Natural killer cell (primary cell): ENCODE data around the gene GNG2. TPM values are rescaled to one million over a fixed set of nuclear protein-coding genes. Genes with fewer than 3 reads are reported as not detected.

Experiments
- ATAC-seq, 3 donors: fragments of 150-1000 bp in 2 of 3; fragments of 200-7000 bp in 1 of 3; cut with Tn5 transposase; 1 replicate in 1 of 3; 2 replicates in 2 of 3; pipeline ENCODE4 v1.10.0; 2021; ENCODE audit warnings: mild to moderate bottlenecking in 2 of 3, moderate library complexity in 2 of 3
- DNase-seq, 2 donors: peaks; one replicate each; pipeline versions ENCODE4 v3.0.0 to v3.0.0-alpha.2; 2013 to 2021; ENCODE audit warnings: mixed read lengths in 1 of 2
- H3K27ac ChIP-seq: one replicate; pipeline ENCODE4 v1.5.1; 2013; ENCODE audit warnings: mild to moderate bottlenecking, low read length
- H3K27me3 ChIP-seq: one replicate; pipeline ENCODE4 v1.6.1; 2013; ENCODE audit warnings: low read length; ENCODE audit not compliant: control insufficient read depth, insufficient read depth
- H3K36me3 ChIP-seq: one replicate; pipeline ENCODE4 v1.6.1; 2013; ENCODE audit warnings: low read length; ENCODE audit not compliant: control insufficient read depth, insufficient read depth
- H3K4me1 ChIP-seq: one replicate; pipeline ENCODE4 v1.6.1; 2013; ENCODE audit warnings: low read length; ENCODE audit not compliant: control insufficient read depth, insufficient read depth
- H3K4me3 ChIP-seq: one replicate; pipeline ENCODE4 v1.5.1; 2013; ENCODE audit warnings: low read length
- H3K9me3 ChIP-seq: one replicate; pipeline ENCODE4 v1.6.1; 2013; ENCODE audit warnings: low read length; ENCODE audit not compliant: control insufficient read depth, insufficient read depth
- H3K27ac Mint-ChIP-seq, 2 donors: one replicate each; pipeline ENCODE4 v1.8.0; 2022; ENCODE audit warnings: mild to moderate bottlenecking in 2 of 2, mixed read lengths in 2 of 2, moderate library complexity in 1 of 2
- H3K27me3 Mint-ChIP-seq, 2 donors: one replicate each; pipeline ENCODE4 v1.8.0; 2022; ENCODE audit warnings: low read depth in 2 of 2, mixed read lengths in 2 of 2
- H3K36me3 Mint-ChIP-seq: one replicate; pipeline ENCODE4 v1.8.0; 2022; ENCODE audit warnings: mixed read lengths
- H3K4me1 Mint-ChIP-seq, 2 donors: one replicate each; pipeline ENCODE4 v1.8.0; 2022; ENCODE audit warnings: mixed read lengths in 2 of 2
- H3K4me3 Mint-ChIP-seq: one replicate; pipeline ENCODE4 v1.8.0; 2022; ENCODE audit warnings: mild to moderate bottlenecking, moderate library complexity, mixed read lengths
- H3K9me3 Mint-ChIP-seq, 2 donors: one replicate each; pipeline ENCODE4 v1.8.0; 2022; ENCODE audit warnings: mixed read lengths in 2 of 2
- CTCF ChIP-seq: fragments of 200-600 bp; IDR thresholded peaks from one replicate; pipeline ENCODE4 v1.8.0; 2022; ENCODE audit warnings: antibody characterized with exemption
- WGBS: methylation state at CpG from one replicate; pipeline ENCODE4 v1.1.7; 2013; ENCODE audit warnings: missing lambda C conversion rate; ENCODE audit not compliant: insufficient coverage; 5-methylcytosine and 5-hydroxymethylcytosine counted together
- intact Hi-C: fragments of 100-400 bp; cut with micrococcal nuclease; formaldehyde crosslinking; loops from one replicate; pipeline ENCODE4 v1.14.2; 2022
- total RNA-seq, 4 donors: library from RNA; stranded (reverse); fragments of 120-200 nt in 1 of 4; gene quantifications; one replicate each; pipeline versions ENCODE4 v1.2.3 to v1.2.4, GENCODE V29; 2013 to 2022

Gene GNG2
- total RNA-seq, 3 donors from 2014 or later (not counting 1 experiment from before 2014, with no cell fraction given) = 552 to 653 (median 582) TPM

GRCh38 chr14:51921026-51921425 is 60.6 kb downstream of the GNG2 start:
- H3K36me3 Mint-ChIP-seq = peaks cover 6% of the 10 kb centered on the region
- WGBS = 100% methylated on average over 2 of the region's 3 CpGs
- H3K27me3 Mint-ChIP-seq = no peaks in the 10 kb centered on the region
- TF ChIP-seq CTCF = no peak
- no peak overlapping the region for H3K4me3 Mint-ChIP-seq
- Histone ChIP-seq H3K27ac (no peak overlapping the region), H3K36me3 (peaks cover 6% of the 10 kb centered on the region), H3K4me3 (no peak overlapping the region), H3K4me1 (peaks cover 15% of the 10 kb centered on the region), H3K9me3 (no peaks in the 10 kb centered on the region), H3K27me3 (no peaks in the 10 kb centered on the region)
- DNase-seq (no peak), ATAC-seq (no peak)
- peak overlapping the region; percentile 89 to 94 for H3K27ac Mint-ChIP-seq
- H3K9me3 Mint-ChIP-seq = no peaks in the 10 kb centered on the region
- intact Hi-C loops = no loop called here
- H3K4me1 Mint-ChIP-seq = peaks cover 73 to 77% of the 10 kb centered on the region in 2 donors

DNA sequence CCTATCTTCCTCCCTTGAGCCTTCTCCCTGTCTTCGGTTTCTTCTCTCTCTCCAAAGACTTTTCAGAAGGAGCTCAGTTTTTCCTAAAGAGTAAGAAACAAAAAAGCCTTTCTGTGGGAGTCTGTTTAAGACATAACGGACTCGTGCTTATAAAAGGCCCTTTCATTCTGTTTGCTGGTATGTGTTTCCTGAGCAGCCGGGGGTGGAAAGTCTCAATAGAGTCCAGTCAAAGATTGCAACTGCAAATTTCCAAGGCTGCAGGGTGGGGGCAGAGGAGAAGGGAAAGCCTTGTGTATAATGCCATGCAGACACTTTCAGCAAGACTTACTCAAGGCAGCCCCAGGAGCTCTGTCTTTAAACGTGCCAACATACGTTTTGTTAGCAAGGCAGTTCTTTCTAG is 62.2 kb downstream of the GNG2 start:
- intact Hi-C loops = no loop called here
- peak overlapping the region; percentile 80 for H3K4me3 Mint-ChIP-seq
- peak; percentile 20 to 35 (median 28) for ATAC-seq

DNA sequence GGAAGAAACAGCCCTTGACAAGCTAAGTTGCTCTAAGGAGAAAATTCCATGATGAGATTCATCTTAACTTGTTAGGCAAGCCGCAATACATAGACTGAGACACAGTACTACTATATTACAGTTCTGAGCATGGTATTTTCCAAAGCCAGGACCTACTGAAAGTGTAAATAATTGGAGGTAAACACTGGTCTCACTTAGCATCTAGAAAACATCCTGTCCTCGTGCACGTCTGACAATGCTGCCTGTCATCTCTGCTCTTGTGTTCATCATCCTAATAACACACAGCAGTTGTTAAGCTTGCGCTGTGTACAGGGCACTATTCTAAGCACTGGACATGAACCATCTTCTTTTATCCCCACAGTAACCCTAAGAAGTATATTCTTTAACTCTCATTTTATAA is 64.2 kb downstream of the GNG2 start:
- peaks cover 74 to 76% of the 10 kb centered on the region in 2 donors for H3K4me1 Mint-ChIP-seq
- peak overlapping the region; percentile 5 for H3K4me3 Mint-ChIP-seq
- DNase-seq = no peak
- Histone ChIP-seq H3K4me1 (peaks cover 22% of the 10 kb centered on the region), H3K27me3 (no peaks in the 10 kb centered on the region), H3K4me3 (no peak overlapping the region), H3K36me3 (peaks cover 8% of the 10 kb centered on the region), H3K27ac (no peak overlapping the region), H3K9me3 (no peaks in the 10 kb centered on the region)
- H3K27ac Mint-ChIP-seq = peak overlapping the region; percentile 93 to 94
- WGBS = 78% methylated on average over 4 of the region's 4 CpGs
- no peaks in the 10 kb centered on the region for H3K27me3 Mint-ChIP-seq
- TF ChIP-seq CTCF = no peak
- no peaks in the 10 kb centered on the region for H3K36me3 Mint-ChIP-seq
- intact Hi-C loops = no loop called here
- no peaks in the 10 kb centered on the region for H3K9me3 Mint-ChIP-seq
- ATAC-seq = peak; percentile 19 to 75 (median 37)

More for the DNA sequence above, 62.2 kb downstream of the GNG2 start:
- no peaks in the 10 kb centered on the region for H3K9me3 Mint-ChIP-seq
- no peaks in the 10 kb centered on the region for H3K36me3 Mint-ChIP-seq
- peaks cover 72 to 73% of the 10 kb centered on the region in 2 donors for H3K4me1 Mint-ChIP-seq
- Histone ChIP-seq H3K9me3 (no peaks in the 10 kb centered on the region), H3K36me3 (peaks cover 4% of the 10 kb centered on the region), H3K4me3 (no peak overlapping the region), H3K27me3 (no peaks in the 10 kb centered on the region), H3K27ac (peak overlapping the region; percentile 9), H3K4me1 (peaks cover 13% of the 10 kb centered on the region)
- 53% methylated on average over 6 of the region's 6 CpGs for whole genome bisulfite sequencing
- DNase-seq = no peak
- no peaks in the 10 kb centered on the region for H3K27me3 Mint-ChIP-seq
- H3K27ac Mint-ChIP-seq = peak overlapping the region; percentile 89 to 94
- TF ChIP-seq CTCF = no peak

DNA sequence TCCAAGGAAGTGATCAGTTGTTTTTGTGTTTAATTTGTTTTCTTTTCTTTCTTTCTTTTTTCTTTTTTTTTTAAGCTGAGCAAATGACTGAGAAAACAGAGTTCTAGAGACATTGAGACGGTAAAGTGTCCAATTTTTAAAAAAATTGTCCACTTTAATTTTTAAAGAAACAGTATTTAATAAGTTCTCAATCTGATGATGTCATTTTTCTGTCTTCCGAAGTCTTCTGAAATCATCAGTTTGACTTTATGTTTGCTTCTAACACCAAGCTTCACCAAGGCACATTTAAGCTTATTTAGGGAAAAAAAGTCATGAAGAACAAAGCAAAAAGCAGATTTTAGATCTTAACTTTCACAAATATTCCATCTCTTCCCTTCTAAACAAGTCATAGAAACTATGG is 65.6 kb downstream of the GNG2 start:
- ATAC-seq = no peak
- peaks cover 76 to 77% of the 10 kb centered on the region in 2 donors for H3K4me1 Mint-ChIP-seq

More for the DNA sequence above, 65.6 kb downstream of the GNG2 start:
- intact Hi-C loops = no loop called here
- Histone ChIP-seq H3K27ac (no peak overlapping the region), H3K27me3 (no peaks in the 10 kb centered on the region), H3K4me3 (no peak overlapping the region), H3K36me3 (peaks cover 12% of the 10 kb centered on the region), H3K4me1 (peaks cover 36% of the 10 kb centered on the region), H3K9me3 (no peaks in the 10 kb centered on the region)
- DNase-seq = no peak
- no peak for TF ChIP-seq CTCF
- H3K36me3 Mint-ChIP-seq = no peaks in the 10 kb centered on the region
- H3K27ac Mint-ChIP-seq = peak overlapping the region; percentile 93 to 94
- H3K9me3 Mint-ChIP-seq = no peaks in the 10 kb centered on the region
- no peaks in the 10 kb centered on the region for H3K27me3 Mint-ChIP-seq
- 86% methylated on average over 2 of the region's 2 CpGs for WGBS
- peak overlapping the region; percentile 14 for H3K4me3 Mint-ChIP-seq
